GM18951 (cell line): ENCODE measurements around the gene CEMP1.
A peak's percentile ranks its signal among the peaks of the same experiment; 100 is the strongest.
"Not testable (repeated sequence)": the region's sequence is repeated elsewhere in the genome, so short reads cannot be mapped to it uniquely, and the experiment has no call there.

Experiments used
- POLR2A ChIP-seq: IDR thresholded peaks from 4 replicates; pipeline ENCODE4 v1.6.1; 2011; ENCODE audit warnings: mild to moderate bottlenecking; ENCODE audit not compliant: insufficient read length, insufficient read depth; ENCODE audit errors: extremely low read depth
- in situ Hi-C: fragments of 300-500 bp; cut with MboI; formaldehyde crosslinking; loops from one replicate; pipeline ENCODE4 v1.12.0; 2022; ENCODE audit warnings: low sequenced_read_pairs, mixed read lengths, inconsistent platforms; ENCODE audit not compliant: unreplicated experiment

CEMP1 gene

GRCh38 chr16:2537451-2538379 is 6.5 kb upstream of the CEMP1 start, which contains the start of gene PDPK1:
Gene PDPK1 (plus strand): TSS chr16:2538021. CDS start chr16:2538113, 92 bp downstream.
- peak; percentile 78 for TF ChIP-seq POLR2A
- in situ Hi-C loops, result no loop called here

- in situ Hi-C loops, result no loop called here
Measured at GRCh38 chr16:2535625-2536013, 4.4 kb upstream of the CEMP1 start.

GRCh38 chr16:2534335-2534734 is 3.1 kb upstream of the CEMP1 start:
- in situ Hi-C loops, result not testable (repeated sequence)

More at GRCh38 chr16:2535625-2536013, 4.4 kb upstream of the CEMP1 start:
- TF ChIP-seq POLR2A, result no peak

GRCh38 chr16:2533912-2534311 is 2.7 kb upstream of the CEMP1 start:
- in situ Hi-C loops, result no loop called here
- no peak for TF ChIP-seq POLR2A

- in situ Hi-C loops, result not testable (repeated sequence)
Measured at GRCh38 chr16:2533142-2533755, 2.0 kb upstream of the CEMP1 start.

GRCh38 chr16:2532494-2533141 is 1.4 kb upstream of the CEMP1 start:
- in situ Hi-C loops, result no loop called here
- no peak for TF ChIP-seq POLR2A

- peak; percentile 77 for TF ChIP-seq POLR2A
Measured at GRCh38 chr16:2531696-2532493, 687 bp upstream of the CEMP1 start.

GRCh38 chr16:2530629-2531318 is 434 bp downstream of the CEMP1 start:
- TF ChIP-seq POLR2A, result no peak
- in situ Hi-C loops, result no loop called here

More at GRCh38 chr16:2531696-2532493, 687 bp upstream of the CEMP1 start:
- in situ Hi-C loops, result no loop called here

- no peak for TF ChIP-seq POLR2A
- in situ Hi-C loops, result no loop called here
Measured at GRCh38 chr16:2529961-2530628, 1.1 kb downstream of the CEMP1 start.

- in situ Hi-C loops, result no loop called here
- no peak for TF ChIP-seq POLR2A
Measured at GRCh38 chr16:2529061-2529931, 1.9 kb downstream of the CEMP1 start.
